ENCODE results near the gene CHRNE. TPM values are rescaled to one million over a fixed set of nuclear protein-coding genes. Genes with fewer than 3 reads are reported as not detected.

Gene CHRNE
- total and polyA plus RNA-seq, 2 of the 13 experiments (the other 11 are each of a cell fraction or from before 2014, with no cell fraction given): 0.53 to 0.59 TPM

DNA sequence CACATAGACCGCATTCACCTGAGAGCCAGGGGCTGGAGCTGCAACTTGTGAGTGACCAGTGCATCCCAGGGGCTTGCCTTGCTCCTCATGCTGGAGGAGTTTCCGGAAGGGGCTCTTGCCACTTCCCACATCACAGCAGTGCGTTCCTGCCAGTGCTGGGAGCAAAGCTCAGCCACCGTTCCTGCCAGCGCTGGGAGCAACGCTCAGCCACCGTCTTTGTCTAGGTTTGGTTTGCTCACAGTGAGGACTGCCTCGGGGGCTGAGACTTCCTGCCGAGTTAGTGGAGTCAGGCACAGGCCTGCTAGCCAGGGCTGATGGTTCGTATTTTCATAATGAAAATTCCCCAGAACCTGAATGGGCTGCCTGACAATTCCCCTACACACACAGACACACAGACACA, 5.4 kb upstream of the CHRNE start (continued):
- TF ChIP-seq ARID4A (CRISPR knock-in tag; IDR thresholded peaks at IDR 0.05; ENCODE audit: borderline replicate concordance) (peak; percentile 53; the same call in 1 of the 2 replicates), ARID2 (CRISPR knock-in tag; IDR thresholded peaks at IDR 0.05; ENCODE audit: borderline replicate concordance) (no peak), GTF2F1 (IDR thresholded peaks at IDR 0.05; ENCODE audit: low read length) (no peak), NFIC (IDR thresholded peaks at IDR 0.05; ENCODE audit: low read length) (no peak), ZNF296 (CRISPR knock-in tag; conservative IDR thresholded peaks at IDR 0.05) (no peak), NFRKB (IDR thresholded peaks at IDR 0.05) (no peak), ZNF337 (CRISPR knock-in tag; IDR thresholded peaks at IDR 0.05; ENCODE audit: borderline replicate concordance, low read depth) (no peak), ZBTB7B (CRISPR knock-in tag; IDR thresholded peaks at IDR 0.05) (peak; percentile 62; the same call in 1 of the 2 replicates), NCOR1 (IDR thresholded peaks at IDR 0.05; ENCODE audit: borderline replicate concordance, low read length) (no peak), BORCS8-MEF2B (CRISPR knock-in tag; IDR thresholded peaks at IDR 0.05) (0 out of 2 replicates have a peak, but pooled peaks have one; percentile 19), GLMP (CRISPR knock-in tag; IDR thresholded peaks at IDR 0.05; ENCODE audit: borderline replicate concordance) (no peak), BCL6 (CRISPR knock-in tag; IDR thresholded peaks at IDR 0.05) (0 out of 2 replicates have a peak, but pooled peaks have one; percentile 43), ZNF3 (CRISPR knock-in tag; IDR thresholded peaks at IDR 0.05) (no peak), ZNF619 (CRISPR knock-in tag; IDR thresholded peaks at IDR 0.05) (no peak), ZNF326 (CRISPR knock-in tag; IDR thresholded peaks at IDR 0.05; ENCODE audit: borderline replicate concordance) (no peak), HDAC1 (CRISPR knock-in tag; IDR thresholded peaks at IDR 0.05) (peak; percentile 68), KDM6A (CRISPR knock-in tag; IDR thresholded peaks at IDR 0.05; ENCODE audit: low read depth) (0 out of 2 replicates have a peak, but pooled peaks have one; percentile 19), REXO4 (CRISPR knock-in tag; IDR thresholded peaks at IDR 0.05; ENCODE audit: borderline replicate concordance) (no peak), AHDC1 (CRISPR knock-in tag; IDR thresholded peaks at IDR 0.05; ENCODE audit: borderline replicate concordance) (peak; percentile 44; the same call in 1 of the 2 replicates), TP53 (CRISPR knock-in tag; conservative IDR thresholded peaks at IDR 0.05) (no peak), ZNF737 (CRISPR knock-in tag; IDR thresholded peaks at IDR 0.05; ENCODE audit: borderline replicate concordance) (no peak), ZNF235 (CRISPR knock-in tag; IDR thresholded peaks at IDR 0.05; ENCODE audit: borderline replicate concordance) (no peak)
